Endometrial microvascular endothelial cells (primary cell): ENCODE data around the gene RERE. TPM values are rescaled to one million over a fixed set of nuclear protein-coding genes. Genes with fewer than 3 reads are reported as not detected.
"Not testable (repeated sequence)": the region's sequence is repeated elsewhere in the genome, so short reads cannot be mapped to it uniquely, and the experiment has no call there.

Source experiments
- in situ Hi-C: cut with HindIII; loops from 2 replicates; pipeline ENCODE4 v1.10.0; 2017; ENCODE audit warnings: low sequenced_read_pairs, low pct_unique_long_range_greater_than_20kb; ENCODE audit errors: inconsistent ontology term
- total RNA-seq: library from RNA; depleted of rRNA; stranded (reverse); fragments of >200 nt; gene quantifications from one replicate; pipeline ENCODE4 v1.2.3, GENCODE V29; 2015; ENCODE audit errors: inconsistent ontology term

RERE gene
- total RNA-seq, 1 donor from 2014 or later = 16.5 TPM

DNA sequence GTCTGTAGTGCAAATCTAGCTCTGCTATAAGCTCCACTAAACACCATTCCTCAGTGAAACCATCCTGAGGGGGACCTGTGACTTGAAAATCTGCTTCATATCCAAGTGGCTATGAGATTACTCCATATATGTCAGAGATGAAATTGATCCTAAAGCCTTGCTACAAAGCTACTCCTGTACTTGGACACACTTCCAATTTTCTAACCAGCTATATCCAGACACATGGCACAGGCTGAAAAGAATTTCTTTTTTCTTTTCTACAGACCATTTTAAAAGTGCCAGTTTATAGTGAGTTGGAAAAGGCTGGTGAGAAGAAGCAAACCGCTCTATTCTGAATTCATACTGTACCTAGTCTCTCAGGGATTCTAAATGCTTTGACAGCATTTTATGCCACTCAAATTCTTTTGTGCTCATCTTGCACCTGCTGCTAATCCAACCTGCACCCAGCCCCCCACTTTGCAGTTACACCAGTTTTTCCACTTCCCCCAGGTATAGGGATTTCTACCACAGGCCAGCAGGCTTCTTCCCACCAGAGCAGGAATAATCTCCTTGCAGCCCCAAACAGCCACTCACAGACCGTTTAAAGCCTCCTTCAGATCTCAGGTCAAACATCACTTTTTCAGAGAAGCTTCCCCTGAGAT, 112.5 kb downstream of the RERE start:
- in situ Hi-C loops = no loop called here

DNA sequence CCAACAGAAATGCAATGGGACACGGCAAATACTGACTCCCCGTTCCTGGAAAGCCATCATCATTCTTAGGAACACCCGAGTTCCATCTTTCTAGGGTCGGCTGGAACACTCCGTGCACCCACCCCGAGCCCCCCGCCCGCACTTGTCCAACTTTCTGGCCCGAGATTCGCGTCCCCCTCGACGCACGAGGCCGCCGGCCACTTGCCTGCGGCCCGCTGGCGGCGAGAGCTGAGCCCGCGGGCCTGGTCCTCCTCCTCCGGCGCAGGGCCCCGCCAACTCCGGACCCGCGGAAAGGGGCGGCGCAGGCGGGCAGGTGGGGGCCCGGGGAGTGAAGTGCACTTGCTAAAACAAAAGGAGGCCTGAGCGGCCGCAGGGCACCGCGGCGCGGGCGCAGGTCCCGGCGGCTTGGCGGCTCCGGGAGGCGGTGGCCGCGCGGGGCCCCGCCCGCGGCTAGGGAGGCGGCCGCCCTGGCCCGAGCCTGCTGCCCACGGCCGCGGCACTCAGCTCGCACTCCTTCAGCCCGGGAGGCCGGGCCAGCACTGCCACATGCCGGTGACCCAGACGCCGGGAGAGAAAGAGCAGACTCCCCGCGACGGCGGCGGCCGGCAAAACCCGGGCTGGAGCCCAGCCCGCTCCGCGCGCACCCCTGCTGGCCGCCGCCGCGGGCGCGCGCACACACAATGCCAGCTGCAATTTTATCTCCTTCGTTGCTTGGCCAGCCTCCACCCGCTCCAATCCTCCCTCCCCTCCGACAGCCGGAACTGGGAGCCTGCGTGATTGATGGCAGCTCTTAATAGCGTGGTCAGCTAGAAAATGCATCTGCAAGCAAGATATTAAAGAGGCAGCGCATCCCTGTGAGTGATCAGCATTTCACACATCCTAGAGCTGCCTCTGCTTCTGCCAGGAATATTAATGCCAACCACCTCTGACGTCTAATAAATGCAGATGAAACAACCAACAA, 114.3 kb downstream of the RERE start:
- in situ Hi-C loops = no loop called here

DNA sequence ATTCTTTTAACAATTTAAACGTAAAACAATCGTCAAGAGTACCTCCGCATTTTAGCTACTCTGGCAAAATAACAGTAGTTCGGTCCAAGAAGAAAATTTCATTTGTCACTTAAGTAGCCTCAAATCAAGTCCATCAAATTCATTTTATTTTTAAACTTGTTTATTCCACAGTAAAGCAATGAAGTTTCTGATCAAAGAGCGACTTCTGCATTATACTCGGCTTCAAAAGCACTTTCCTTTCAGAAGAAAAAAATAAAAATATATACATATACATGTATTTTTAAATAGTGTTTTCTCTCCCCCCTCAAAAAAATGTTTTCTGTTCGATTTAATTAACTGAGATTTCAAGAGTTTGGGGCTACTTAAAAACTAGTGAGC, 115.0 kb downstream of the RERE start:
- in situ Hi-C loops = no loop called here

DNA sequence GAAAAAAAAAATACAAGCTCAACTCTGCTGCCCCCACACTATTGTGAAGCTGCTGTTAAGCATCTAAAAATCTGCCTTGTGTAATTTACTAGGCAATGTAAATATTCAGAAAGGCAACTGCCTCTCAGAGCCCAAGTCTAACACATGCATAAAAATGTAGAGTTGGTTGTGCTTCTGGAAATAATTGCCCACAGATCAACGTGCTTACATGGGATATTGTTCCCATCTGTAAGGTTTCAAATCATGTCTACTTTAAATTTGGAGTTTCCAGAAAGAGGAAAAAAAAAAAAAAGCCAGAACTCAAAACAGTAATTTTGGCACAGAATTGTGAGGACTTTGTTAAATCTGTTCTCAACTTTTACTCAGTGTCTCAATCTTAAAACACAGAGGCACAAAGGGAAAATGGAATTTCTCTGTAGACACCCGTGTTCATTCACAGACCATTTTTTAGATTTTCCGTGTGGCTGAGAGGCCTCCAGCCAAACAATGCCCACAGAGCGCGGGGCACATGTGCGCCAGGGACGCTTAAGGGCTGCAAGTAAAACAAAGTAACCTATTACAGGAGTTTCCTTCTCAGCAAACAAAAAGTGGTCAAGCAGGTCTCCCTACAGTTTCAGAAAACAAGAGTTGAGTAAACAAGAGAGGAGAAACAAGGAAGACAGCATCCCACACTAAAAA, 115.5 kb downstream of the RERE start:
- in situ Hi-C loops = no loop called here

DNA sequence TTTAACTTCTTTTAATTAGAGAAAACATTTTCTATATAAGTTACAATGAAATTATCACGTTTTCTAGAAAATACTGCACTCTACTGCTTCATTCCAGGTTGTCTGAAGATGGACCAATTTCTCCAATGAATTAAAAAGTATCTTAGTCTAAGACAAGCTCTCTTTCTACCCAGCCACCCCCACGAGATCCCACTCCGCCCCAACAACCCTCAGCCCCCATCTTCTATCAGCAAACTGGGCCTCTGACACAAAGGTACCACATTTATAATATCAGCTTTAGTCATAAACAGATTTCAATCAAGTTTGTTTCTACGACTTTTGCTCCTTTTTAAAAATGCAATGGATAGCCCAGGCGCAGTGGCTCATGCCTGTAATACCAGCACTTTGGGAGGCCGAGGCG, 117.8 kb downstream of the RERE start:
- in situ Hi-C loops = no loop called here

DNA sequence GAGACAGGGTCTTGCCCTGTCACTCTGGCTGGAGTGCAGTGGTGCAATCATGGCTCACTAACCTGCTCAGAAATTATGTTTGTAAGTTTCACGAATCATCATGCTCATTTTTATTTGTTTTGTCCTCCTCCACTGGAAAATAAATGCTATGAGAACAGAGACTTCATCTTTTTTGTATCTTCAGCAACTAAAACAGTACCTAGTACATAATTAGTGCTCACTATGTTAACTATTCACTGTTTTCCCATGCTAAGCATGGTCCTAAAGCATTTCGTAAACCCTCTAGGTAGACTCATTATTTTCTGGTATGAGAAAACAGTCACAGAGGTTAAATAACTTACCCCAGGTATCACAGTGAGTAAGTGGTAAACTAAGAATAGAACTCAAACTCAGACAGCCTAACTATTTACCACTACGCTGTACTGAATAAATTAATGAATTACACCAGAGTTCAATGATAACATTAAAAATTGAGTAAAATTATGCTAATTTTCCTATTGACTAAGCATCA, 118.4 kb downstream of the RERE start:
- in situ Hi-C loops = no loop called here

DNA sequence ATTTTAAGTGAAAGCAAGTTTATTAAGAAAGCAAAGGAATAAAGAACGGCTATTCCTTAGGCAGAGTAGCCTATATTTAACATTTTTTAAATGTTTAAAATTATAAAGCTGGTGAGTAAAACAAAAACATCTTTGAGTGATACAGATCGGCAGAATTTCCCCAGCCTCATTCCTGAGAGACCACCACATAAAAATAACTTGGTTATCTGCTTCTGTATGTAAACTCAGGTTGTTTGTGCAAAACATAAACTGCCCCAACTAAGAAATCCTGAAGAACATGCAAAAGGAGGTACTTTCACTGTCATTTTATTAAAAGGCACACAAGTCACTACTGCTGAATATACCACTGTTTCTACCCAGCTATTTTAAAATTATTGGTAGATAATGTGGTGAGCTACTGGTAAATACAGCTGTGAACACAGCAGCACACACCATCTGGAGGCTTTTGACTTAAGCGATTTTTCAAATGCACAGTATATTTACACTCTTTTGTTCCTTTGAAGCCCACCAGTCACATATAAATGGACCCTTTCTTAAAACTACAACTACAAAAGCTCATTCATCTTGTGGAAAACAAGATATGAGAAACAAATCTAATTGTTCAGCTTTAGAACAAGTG, 119.3 kb downstream of the RERE start:
- in situ Hi-C loops = no loop called here

DNA sequence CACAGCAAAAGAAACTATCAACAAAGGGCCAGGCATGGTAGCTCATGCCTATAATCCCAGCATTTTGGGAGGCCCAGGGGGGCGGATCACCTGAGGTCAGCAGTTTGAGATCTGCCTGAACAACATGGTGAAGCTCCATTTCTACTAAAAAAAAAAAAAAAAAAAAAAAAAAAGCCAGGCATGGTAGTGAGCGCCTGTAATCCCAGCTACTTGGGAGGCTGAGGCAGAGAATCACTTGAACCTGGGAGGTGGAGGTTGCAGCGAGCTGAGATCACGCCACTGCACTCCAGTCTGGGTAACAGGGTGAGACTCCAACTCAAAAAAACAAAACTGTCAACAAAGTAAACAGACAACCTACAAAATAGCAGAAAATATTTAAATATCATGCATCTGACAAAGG, 122.0 kb downstream of the RERE start:
- in situ Hi-C loops = not testable (repeated sequence)

DNA sequence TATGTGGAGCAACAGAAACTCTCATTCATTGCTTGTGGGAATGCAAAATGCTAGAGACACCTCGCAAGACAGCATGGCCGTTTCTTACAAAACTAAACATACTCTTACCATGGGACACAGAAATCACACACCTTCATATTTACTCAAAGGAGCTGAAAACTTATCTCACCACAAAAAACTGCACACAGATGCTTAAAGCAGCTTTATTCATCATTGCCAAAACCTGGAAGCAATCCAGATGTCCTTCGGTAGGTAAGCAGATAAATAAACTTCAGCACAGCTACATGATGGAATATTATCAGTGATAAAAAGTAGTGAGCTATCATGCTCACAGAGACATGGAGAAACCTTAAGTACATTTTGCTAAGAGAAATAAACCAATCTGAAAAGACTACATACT, 124.3 kb downstream of the RERE start:
- in situ Hi-C loops = no loop called here

DNA sequence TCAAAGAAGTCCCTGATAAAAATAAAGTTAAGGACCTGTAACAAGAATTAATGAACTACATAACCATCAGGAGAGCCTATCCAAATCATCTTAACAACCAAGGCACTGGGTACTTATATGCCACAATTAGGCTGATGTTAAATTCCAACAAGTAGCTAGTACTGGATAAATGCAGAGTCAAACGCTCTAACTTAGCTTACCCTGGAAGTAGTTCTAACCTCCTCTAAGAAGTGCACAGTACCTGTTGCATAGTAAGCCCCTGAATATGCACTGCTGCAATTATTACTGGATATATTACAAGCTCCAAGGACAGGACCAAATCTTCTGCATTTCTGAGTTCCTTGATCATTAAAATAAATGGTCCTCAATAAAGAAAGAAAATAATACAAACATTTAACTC, 125.8 kb downstream of the RERE start:
- in situ Hi-C loops = no loop called here

DNA sequence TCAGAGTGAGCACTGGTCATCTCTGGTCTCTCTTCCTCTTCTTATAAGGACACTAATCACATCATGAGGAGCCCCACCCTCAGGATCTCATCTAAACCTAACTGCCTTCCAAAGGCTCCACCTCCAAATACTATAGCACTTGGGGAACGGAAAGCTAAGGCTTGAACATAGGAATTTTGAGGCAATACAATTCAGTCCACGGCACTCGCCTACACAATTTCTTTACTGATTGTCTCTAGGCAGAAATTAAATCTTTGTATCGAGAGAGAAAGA, 127.3 kb downstream of the RERE start:
- in situ Hi-C loops = no loop called here

DNA sequence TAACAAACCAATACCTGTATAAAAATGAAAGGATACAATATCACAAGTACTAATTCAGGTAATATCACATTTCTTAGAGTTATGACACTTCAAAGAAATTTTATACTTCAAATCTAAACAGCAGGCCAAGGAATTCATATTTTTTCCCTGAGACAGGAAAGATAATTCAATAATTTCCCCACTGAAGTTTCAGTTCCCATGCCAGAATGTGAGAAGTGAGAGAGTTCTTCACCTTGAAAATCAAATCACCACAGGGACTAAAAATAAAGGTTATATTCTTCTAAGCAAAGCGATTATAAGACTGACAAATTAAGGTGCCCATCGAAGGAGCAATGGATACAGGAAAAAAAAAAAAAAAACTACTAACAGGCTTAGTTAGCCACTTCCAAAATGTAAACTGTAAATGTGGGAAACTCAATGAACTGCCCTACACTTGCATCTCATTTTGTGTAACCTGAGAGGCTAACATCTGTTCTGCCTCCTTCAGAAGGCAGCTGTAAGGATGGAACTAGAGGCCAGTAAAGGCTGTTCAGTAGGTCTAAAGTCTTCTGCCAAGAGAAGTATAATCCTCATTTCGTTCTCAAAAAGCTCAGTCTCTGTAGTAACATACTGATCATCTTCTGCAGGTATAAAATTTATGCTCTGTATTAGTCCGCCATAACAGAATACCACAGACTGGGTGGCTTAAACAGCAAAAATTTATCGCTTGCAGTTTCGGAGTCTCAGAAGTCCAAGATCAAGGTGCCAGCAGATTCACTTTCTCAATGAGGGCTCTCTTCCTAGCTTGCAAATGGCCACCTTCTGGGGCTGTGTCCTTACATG, 127.8 kb downstream of the RERE start:
- in situ Hi-C loops = no loop called here

DNA sequence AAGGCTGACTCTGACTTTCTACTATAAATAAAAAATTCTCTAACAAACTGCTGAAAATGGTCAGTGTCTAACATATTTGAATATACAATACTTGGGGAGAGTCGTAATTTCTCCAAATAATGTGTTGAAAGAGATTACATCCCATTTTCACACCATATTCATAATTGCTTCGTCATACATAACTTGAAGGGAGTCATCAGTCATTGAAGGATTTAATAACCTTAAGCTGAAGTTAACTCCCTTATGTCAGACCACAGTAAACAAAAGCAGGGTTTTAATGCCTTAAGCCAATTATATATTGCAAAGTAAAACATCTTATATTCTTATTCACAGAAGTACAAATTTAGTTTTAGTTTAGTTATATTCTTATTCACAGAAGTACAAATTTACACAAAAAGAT, 129.9 kb downstream of the RERE start:
- in situ Hi-C loops = no loop called here

DNA sequence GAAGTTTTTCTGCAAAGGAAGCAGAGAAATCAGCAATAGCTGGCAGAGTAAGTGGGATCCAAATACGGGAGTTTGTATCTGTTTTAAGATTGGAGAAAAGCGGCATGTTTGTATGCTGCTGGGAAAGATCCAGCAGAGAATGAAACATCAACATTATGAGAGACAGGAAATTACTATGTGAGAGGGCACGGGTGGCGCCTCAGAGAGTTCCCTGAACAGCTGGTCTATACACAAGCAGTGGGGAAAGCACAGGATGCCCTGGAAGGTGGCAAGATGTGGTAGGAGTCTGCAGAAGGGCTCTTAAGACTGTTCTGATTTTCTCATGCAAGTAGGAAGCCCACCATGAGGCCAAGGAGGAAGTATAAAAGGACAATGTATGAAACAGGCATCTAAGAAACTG, 130.4 kb downstream of the RERE start:
- in situ Hi-C loops = no loop called here

DNA sequence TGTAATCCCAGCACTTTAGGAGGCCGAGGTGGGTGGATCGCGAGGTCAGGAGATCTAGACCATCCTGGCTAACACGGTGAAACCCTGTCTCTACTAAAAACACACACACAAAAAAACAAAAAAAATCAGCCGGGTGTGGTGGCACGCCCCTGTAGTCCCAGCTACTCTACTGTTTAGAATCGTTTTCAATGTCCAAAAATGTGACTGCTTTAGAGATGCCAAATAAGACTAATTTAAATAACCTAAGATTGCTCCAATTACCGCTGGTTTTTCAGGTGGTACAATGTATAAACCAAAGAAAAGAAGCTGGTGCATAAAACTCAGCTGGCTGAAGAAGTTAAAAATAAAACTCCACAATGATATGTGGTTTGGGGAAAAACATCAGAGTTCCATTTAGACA, 132.0 kb downstream of the RERE start:
- in situ Hi-C loops = no loop called here

DNA sequence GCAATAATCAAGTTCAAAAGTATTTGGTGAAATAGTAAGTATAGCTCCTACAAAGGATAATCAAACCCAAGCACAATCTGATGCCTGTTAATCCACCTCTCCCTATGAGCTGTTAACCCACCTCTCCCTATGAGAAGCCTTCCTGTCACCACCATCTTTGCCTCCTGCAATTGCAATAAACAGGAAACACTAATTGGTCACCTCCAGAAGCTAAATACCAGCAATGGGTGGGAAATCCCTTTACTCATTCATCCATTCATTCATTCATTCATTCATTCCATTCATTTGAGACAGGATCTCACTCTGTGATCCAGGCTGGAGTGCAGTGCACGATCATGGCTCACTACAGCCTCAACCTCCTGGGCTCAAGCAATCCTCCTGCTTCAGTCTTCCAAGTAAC, 132.8 kb downstream of the RERE start:
- in situ Hi-C loops = no loop called here

DNA sequence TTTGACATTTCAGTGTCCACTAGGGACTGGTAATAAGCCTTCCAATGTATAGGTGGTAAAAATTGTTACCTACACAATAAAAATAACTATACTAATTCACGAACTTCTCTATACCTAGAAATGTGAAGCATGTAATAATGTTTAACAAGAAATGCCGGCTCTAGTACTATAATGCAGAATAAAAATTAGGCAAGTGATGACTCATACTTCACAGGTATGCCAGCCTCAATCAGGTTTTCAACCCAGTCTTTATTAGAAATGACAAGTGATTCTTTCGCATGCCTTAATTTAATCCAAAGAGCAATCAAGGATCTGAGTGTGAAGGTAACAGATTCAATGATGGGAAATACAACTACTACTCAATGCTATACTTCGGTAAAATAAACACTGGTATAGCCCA, 134.9 kb downstream of the RERE start:
- in situ Hi-C loops = no loop called here

DNA sequence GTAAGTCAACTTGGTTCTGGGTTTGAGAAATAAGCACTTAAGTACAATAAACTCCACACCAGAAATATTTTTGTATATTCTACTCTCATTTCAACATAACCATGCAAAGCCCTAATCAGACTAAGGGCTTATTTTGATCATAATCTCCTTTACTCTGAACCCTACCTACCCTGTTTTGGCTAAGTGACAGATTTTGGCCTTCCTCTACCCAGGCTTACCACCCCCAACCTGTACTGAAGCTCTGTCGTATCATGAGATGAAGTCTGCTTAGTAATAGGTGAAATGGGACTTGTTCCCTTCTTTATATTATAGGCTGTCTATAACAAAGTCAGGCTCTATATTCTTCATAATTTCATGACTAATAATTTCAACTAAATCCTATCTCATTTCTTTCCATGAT, 135.5 kb downstream of the RERE start:
- in situ Hi-C loops = no loop called here
